Measurements from ENCODE around the gene RAB11FIP4. TPM values are rescaled to one million over a fixed set of nuclear protein-coding genes. Genes with fewer than 3 reads are reported as not detected.

Gene RAB11FIP4
- polyA plus RNA-seq, 1 of the 3 experiments (the other 2 are of a cell fraction): 9.4 TPM

DNA sequence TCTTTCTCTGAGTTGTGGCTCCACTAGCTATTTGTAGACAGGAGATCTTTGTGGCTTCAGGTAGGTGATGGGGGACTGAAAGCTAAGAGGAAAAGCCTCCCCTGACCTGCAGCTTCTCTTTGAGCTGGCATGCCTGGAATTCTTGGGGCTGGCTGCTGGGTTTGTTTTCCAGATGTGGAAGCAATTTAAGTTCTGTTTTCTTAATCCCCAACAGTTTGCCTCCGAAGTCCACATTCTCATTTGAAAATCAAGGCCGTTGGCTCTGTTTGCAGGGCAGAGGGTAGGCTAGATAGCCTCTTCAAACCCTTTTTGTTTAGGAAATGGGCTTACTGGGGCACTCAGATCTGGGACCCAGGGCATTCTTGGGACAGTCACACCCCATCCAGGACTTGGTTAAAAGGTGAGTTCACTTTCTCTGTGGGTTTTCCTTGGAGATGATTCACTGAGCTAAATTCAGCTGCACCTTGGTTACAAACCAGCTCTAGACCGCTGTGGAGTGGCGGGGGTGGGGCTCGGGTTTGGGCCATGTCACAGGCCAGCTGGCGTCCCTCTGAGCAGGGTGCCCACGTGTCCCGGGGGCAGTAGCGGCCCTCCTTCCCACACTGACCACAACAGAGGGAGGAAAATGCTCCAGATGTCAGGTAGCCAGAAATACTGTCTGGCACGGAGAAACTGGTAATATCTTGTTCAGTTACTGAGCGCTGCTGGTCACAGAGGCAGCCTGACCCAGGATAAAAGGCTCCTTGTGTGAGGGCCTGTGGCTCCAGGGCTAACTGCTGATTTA, 108.5 kb downstream of the RAB11FIP4 start:
- peak overlapping the region in 1 of 2 experiments; percentile 68; a peak in 2 of 4 replicates for H3K27ac ChIP-seq (ENCODE audit: low read depth in 2 of 2, low read length in 1 of 2)
- peaks cover 8 to 16% of the 10 kb centered on the region in 2 experiments; a peak in 2 of 4 replicates for H3K4me1 ChIP-seq (ENCODE audit: control insufficient read depth in 1 of 2, insufficient read depth in 2 of 2, low read depth in 1 of 2, low read length in 1 of 2)
- peak; percentile 81 for DNase-seq
- no peaks in the 10 kb centered on the region for H3K36me3 ChIP-seq (replicated peaks in 1 of 2; ENCODE audit: control insufficient read depth in 1 of 2, insufficient read depth in 2 of 2, low read length in 1 of 2)
- H3K4me2 ChIP-seq: no peak overlapping the region
- no peaks in the 10 kb centered on the region for H3K27me3 ChIP-seq (ENCODE audit: insufficient read depth)
- H4K20me1 ChIP-seq (ENCODE audit: insufficient read depth): no peaks in the 10 kb centered on the region
- no peaks in the 10 kb centered on the region for H3K9me3 ChIP-seq
- H3F3A ChIP-seq (replicated peaks; ENCODE audit: insufficient read depth): no peaks in the 10 kb centered on the region
- no peak overlapping the region for H3K9ac ChIP-seq
- 71% methylated on average over 11 of the region's 11 CpGs for WGBS (ENCODE audit: low lambda C conversion rate)
- no peak overlapping the region for H2AFZ ChIP-seq (ENCODE audit: low read depth)
- no peaks in the 10 kb centered on the region for H3K79me2 ChIP-seq (ENCODE audit: insufficient read depth)
- no peak overlapping the region for H3K4me3 ChIP-seq (ENCODE audit: low read depth in 2 of 2, low read length in 1 of 2)
- ChIA-PET POLR2A (interaction anchor here (0.8 kb wide), 1 partner anchor 8 kb away, joined by 3 read pairs; no protein-coding TSS in a partner anchor), CTCF (interaction anchor here (0.6 to 2.3 kb wide), 4 partner anchors 11 to 63 kb away, joined by 3 to 9 read pairs (median 4); no protein-coding TSS in a partner anchor)
- H3K9me2 ChIP-seq: no peaks in the 10 kb centered on the region
- TF ChIP-seq GATA2 (CRISPR knock-in tag; IDR thresholded peaks at IDR 0.05) (no peak), SIN3A (IDR thresholded peaks at IDR 0.05; ENCODE audit: borderline replicate concordance, low read depth, low read length) (no peak), SMC3 (IDR thresholded peaks at IDR 0.05; ENCODE audit: low read depth, low read length) (no peak), CTCF (IDR thresholded peaks at IDR 0.05) (no peak), MEF2A (IDR thresholded peaks at IDR 0.05; ENCODE audit: borderline replicate concordance, low read depth) (no peak), RFX5 (IDR thresholded peaks at IDR 0.05; ENCODE audit: low read length) (no peak), NFIC (IDR thresholded peaks at IDR 0.05; ENCODE audit: borderline replicate concordance) (no peak), TEAD4 (IDR thresholded peaks at IDR 0.05; ENCODE audit: borderline replicate concordance, insufficient read depth) (no peak), MXI1 (IDR thresholded peaks at IDR 0.05; ENCODE audit: low read depth, low read length) (peak; percentile 92), IRF3 (IDR thresholded peaks at IDR 0.05; ENCODE audit: low read depth, low read length) (no peak), YY1 (IDR thresholded peaks at IDR 0.05; ENCODE audit: low read depth) (no peak), ELF1 (IDR thresholded peaks at IDR 0.05) (no peak), CHD2 (IDR thresholded peaks at IDR 0.05; ENCODE audit: low read length, partially characterized antibody) (peak; percentile 77), RCOR1 (IDR thresholded peaks at IDR 0.05; ENCODE audit: low read length) (0 out of 2 replicates have a peak, but pooled peaks have one; percentile 20), GABPA (IDR thresholded peaks at IDR 0.05; ENCODE audit: low read depth) (no peak), POLR2AphosphoS5 (IDR thresholded peaks at IDR 0.05; ENCODE audit: low read depth, low read length) (no peak), FOXJ3 (CRISPR knock-in tag; IDR thresholded peaks at IDR 0.05) (no peak)
- TF ChIP-seq, protein P1, sequence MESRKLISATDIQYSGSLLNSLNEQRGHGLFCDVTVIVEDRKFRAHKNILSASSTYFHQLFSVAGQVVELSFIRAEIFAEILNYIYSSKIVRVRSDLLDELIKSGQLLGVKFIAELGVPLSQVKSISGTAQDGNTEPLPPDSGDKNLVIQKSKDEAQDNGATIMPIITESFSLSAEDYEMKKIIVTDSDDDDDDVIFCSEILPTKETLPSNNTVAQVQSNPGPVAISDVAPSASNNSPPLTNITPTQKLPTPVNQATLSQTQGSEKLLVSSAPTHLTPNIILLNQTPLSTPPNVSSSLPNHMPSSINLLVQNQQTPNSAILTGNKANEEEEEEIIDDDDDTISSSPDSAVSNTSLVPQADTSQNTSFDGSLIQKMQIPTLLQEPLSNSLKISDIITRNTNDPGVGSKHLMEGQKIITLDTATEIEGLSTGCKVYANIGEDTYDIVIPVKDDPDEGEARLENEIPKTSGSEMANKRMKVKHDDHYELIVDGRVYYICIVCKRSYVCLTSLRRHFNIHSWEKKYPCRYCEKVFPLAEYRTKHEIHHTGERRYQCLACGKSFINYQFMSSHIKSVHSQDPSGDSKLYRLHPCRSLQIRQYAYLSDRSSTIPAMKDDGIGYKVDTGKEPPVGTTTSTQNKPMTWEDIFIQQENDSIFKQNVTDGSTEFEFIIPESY (IDR thresholded peaks at IDR 0.05; ENCODE audit: borderline replicate concordance, low read depth): no peak
- TF ChIP-seq, protein P2, sequence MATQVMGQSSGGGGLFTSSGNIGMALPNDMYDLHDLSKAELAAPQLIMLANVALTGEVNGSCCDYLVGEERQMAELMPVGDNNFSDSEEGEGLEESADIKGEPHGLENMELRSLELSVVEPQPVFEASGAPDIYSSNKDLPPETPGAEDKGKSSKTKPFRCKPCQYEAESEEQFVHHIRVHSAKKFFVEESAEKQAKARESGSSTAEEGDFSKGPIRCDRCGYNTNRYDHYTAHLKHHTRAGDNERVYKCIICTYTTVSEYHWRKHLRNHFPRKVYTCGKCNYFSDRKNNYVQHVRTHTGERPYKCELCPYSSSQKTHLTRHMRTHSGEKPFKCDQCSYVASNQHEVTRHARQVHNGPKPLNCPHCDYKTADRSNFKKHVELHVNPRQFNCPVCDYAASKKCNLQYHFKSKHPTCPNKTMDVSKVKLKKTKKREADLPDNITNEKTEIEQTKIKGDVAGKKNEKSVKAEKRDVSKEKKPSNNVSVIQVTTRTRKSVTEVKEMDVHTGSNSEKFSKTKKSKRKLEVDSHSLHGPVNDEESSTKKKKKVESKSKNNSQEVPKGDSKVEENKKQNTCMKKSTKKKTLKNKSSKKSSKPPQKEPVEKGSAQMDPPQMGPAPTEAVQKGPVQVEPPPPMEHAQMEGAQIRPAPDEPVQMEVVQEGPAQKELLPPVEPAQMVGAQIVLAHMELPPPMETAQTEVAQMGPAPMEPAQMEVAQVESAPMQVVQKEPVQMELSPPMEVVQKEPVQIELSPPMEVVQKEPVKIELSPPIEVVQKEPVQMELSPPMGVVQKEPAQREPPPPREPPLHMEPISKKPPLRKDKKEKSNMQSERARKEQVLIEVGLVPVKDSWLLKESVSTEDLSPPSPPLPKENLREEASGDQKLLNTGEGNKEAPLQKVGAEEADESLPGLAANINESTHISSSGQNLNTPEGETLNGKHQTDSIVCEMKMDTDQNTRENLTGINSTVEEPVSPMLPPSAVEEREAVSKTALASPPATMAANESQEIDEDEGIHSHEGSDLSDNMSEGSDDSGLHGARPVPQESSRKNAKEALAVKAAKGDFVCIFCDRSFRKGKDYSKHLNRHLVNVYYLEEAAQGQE (IDR thresholded peaks at IDR 0.05; ENCODE audit: low read depth, low read length): no peak
- TF ChIP-seq, protein P3, sequence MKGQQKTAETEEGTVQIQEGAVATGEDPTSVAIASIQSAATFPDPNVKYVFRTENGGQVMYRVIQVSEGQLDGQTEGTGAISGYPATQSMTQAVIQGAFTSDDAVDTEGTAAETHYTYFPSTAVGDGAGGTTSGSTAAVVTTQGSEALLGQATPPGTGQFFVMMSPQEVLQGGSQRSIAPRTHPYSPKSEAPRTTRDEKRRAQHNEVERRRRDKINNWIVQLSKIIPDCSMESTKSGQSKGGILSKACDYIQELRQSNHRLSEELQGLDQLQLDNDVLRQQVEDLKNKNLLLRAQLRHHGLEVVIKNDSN (IDR thresholded peaks at IDR 0.05; ENCODE audit: borderline replicate concordance, low read depth): peak; percentile 11; the same call in 1 of the 2 replicates
- TF ChIP-seq, protein P4, sequence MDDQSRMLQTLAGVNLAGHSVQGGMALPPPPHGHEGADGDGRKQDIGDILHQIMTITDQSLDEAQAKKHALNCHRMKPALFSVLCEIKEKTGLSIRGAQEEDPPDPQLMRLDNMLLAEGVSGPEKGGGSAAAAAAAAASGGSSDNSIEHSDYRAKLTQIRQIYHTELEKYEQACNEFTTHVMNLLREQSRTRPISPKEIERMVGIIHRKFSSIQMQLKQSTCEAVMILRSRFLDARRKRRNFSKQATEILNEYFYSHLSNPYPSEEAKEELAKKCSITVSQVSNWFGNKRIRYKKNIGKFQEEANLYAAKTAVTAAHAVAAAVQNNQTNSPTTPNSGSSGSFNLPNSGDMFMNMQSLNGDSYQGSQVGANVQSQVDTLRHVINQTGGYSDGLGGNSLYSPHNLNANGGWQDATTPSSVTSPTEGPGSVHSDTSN (IDR thresholded peaks at IDR 0.05): no peak
